NCI-H128 (cell line): ENCODE results near the gene TFRC.
"Not testable (repeated sequence)": the region's sequence is repeated elsewhere in the genome, so short reads cannot be mapped to it uniquely, and the experiment has no call there.

Experiments
- DNase-seq: peaks from one replicate; lab custom pipeline; 2025; ENCODE audit not compliant: unreplicated experiment; lab: John Stamatoyannopoulos, UW

TFRC gene

GRCh38 chr3:196081834-196082618 lies at the start of gene TFRC:
TFRC (minus strand) TSS chr3:196082090; CDS start chr3:196077099, 4,991 bp downstream.
- peak; percentile 93 for DNase-seq

GRCh38 chr3:196128172-196128843 lies 46.4 kb upstream of the TFRC start:
- DNase-seq: no peak

GRCh38 chr3:196127308-196128040 lies 45.6 kb upstream of the TFRC start:
- no peak for DNase-seq

- DNase-seq: no peak
These were observed 42.7 kb upstream of the TFRC start for GRCh38 chr3:196124608-196125007.

- DNase-seq: no peak
These were observed 40.8 kb upstream of the TFRC start for GRCh38 chr3:196122688-196123046.

- DNase-seq: no peak
These were observed 40.3 kb upstream of the TFRC start for GRCh38 chr3:196122021-196122687.

GRCh38 chr3:196121066-196121465 lies 39.2 kb upstream of the TFRC start:
- no peak for DNase-seq

- DNase-seq: no peak
These were observed 38.5 kb upstream of the TFRC start for GRCh38 chr3:196120291-196120951.

GRCh38 chr3:196117809-196118208 lies 35.9 kb upstream of the TFRC start:
- DNase-seq: no peak

- DNase-seq: no peak
These were observed 33.8 kb upstream of the TFRC start for GRCh38 chr3:196115678-196116083.

- DNase-seq: no peak
These were observed 30.1 kb upstream of the TFRC start for GRCh38 chr3:196111939-196112386.

GRCh38 chr3:196108075-196108743 lies 26.3 kb upstream of the TFRC start:
- no peak for DNase-seq

- DNase-seq: not testable (repeated sequence)
These were observed 22.8 kb upstream of the TFRC start for GRCh38 chr3:196104707-196105106.

GRCh38 chr3:196098365-196098980 lies 16.6 kb upstream of the TFRC start:
- DNase-seq: not testable (repeated sequence)

GRCh38 chr3:196097373-196098154 lies 15.7 kb upstream of the TFRC start:
- DNase-seq: no peak

- DNase-seq: no peak
These were observed 14.6 kb upstream of the TFRC start for GRCh38 chr3:196096382-196096953.

- no peak for DNase-seq
These were observed 11.6 kb upstream of the TFRC start for GRCh38 chr3:196093317-196094111.

GRCh38 chr3:196087906-196088305 lies 6.0 kb upstream of the TFRC start:
- DNase-seq: no peak
